Stimulated activated CD8-positive, alpha-beta memory T cell treated with anti-CD3 and anti-CD28 coated beads, Interleukin-12 subunit alpha, Interleukin-12 subunit beta, amount 100 ng/mL, for 24 hours (primary cell): ENCODE measurements around the gene C9orf153.
"Not testable (repeated sequence)": the region's sequence is repeated elsewhere in the genome, so short reads cannot be mapped to it uniquely, and the experiment has no call there.

ENCODE experiments used
- DNase-seq: peaks from one replicate; pipeline ENCODE4 v3.0.0-alpha.2; 2020; ENCODE audit errors: extremely low read depth

Gene C9orf153

DNA sequence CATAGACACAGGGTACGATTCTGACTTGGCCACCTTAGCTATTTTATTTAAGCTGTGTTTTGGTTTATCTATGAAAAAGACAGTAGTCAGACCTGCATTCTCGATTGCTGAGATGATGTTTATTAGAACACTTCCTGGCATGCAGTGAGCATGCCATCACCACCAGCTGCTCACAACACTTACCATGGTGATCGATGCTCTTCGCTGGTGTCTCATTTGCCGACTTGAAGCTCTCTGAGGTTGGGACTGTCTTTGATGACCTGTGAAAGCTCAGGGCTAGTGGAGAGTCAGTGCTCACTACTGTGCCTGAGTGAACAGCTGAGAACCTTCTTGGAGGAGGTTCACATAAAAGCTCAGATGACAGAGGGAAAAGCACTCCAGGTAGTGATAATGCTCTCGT, 4.4 kb upstream of the C9orf153 start:
- no peak for DNase-seq

- DNase-seq: no peak
These were observed 3.0 kb upstream of the C9orf153 start for GRCh38 chr9:86262492-86262891.

DNA sequence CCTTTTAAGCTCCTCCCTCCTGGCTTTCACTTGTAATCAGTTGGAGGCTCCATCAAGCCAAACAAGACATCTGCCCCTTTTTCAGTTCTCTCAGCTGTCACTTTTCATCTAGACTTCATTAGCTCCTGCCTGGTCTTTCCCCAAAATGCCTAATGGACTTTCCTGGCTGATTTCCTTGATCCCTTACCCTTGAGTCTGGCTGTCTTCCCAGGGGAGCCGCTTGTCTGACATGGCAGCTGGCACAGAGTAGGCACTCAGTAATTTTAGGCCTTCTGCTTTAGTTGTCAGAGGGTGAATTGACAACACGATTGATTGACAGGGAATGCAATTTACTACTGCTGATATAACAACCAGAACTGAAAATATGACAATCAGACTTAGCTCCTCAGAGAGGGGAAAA, 2.1 kb downstream of the C9orf153 start:
- no peak for DNase-seq

GRCh38 chr9:86256653-86257052, 2.8 kb downstream of the C9orf153 start:
- no peak for DNase-seq

- DNase-seq: no peak
These were observed 5.9 kb downstream of the C9orf153 start for GRCh38 chr9:86253577-86253976.

DNA sequence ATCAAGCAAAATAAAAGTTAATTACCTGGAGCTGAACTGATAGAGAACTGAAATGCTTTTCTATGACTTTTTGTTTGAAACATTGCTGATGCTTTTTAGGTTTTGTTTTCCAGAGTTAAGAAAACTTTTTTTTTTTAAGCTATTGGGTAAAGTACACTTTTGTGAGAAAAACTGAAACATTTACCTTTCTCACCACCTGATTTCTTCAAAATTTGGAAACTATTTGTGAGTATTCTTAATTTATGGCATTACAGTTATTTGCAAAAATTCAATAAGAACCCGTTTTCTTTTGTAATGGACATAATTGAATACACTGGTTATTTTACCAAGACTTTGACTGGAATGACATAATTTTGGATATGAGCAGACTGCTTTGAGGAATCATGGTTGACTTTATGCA, 6.6 kb downstream of the C9orf153 start:
- DNase-seq: no peak

DNA sequence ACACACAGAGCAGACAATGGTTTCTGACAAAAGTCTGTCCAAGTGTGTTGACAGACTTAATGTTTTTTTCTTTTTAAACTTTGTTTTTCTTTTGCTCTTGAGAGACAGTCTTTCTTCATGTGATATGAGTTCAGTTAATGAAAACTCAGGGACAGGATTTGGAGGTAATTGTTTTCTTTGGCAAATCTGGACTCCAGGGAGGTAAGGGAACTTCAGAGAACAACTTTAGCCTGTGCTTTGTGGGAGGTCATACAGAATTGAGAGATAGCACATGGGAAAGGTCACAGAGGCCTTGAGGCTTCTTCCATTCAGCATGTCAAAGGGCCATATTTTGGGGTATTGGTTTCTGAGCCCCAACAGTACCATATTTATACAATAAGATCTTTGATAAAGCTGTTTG, 9.3 kb downstream of the C9orf153 start:
- no peak for DNase-seq

- DNase-seq: no peak
These were observed 10.7 kb downstream of the C9orf153 start for GRCh38 chr9:86248746-86249145.

DNA sequence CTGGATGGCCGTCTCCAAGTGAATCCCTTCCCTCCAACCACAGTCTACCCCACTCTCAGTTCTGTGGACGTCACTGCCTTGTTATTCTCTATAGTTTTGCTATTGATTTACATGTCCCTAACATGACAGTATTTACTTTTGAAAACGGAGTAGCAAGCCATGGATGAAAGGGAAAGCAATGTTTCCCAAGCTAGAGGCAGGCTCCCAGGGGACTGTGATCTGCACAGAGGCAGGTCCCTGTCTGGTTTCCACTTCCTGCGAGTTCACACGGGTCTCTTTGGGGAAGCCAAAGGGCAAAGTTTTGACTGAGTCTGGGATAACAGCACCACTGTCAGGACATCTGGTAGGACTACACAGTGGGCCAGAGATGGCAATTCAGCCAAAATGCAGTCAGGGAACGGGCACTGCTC, 12.7 kb downstream of the C9orf153 start:
- DNase-seq: no peak

- DNase-seq: no peak
These were observed 17.4 kb downstream of the C9orf153 start for GRCh38 chr9:86242071-86242470.

- no peak for DNase-seq
These were observed 18.2 kb downstream of the C9orf153 start for GRCh38 chr9:86241216-86241615.

DNA sequence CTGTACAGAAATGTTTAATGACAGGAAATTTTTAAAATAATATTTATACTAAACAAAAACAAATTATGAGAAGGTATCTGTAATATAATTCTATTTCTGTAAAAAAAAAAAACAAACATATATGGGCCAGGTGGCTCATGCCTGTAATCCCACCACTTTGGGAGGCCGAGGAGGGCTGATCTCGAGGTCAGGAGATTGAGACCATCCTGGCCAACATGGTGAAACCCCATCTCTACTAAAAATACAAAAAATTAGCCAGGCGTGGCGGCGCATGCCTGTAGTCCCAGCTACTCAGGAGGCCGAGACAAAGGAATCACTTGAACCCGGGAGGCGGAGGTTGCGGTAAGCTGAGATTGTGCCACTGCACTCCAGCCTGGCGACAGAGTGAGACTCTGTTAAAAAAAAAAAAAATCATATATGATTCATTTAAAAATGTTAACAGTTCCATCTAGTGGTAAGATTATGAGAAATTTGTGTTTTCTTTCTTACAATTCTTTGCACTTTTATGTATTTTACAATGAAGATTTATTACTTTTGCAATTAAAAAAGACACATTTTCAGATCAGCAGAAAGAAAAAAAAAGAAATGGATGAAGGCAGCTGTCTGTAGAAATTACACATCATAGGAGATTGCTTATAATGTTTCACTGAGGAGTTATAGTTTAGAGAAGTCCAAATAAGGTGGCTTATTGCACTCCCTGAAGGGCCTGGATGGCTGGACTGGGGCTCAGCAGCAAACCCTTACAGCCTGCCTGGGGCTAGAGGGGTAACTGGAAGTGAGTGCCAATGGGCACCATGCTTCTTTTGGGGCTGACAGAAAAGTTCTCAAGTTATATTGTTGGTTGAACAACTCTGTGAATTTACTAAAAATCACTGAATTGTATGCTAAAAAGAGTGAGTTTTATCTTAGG, 20.3 kb downstream of the C9orf153 start:
- no peak for DNase-seq

- DNase-seq: no peak
These were observed 28.6 kb downstream of the C9orf153 start for GRCh38 chr9:86230858-86231257.

GRCh38 chr9:86222667-86223066, 36.8 kb downstream of the C9orf153 start:
- no peak for DNase-seq

GRCh38 chr9:86219606-86220005, 39.9 kb downstream of the C9orf153 start:
- DNase-seq: no peak

DNA sequence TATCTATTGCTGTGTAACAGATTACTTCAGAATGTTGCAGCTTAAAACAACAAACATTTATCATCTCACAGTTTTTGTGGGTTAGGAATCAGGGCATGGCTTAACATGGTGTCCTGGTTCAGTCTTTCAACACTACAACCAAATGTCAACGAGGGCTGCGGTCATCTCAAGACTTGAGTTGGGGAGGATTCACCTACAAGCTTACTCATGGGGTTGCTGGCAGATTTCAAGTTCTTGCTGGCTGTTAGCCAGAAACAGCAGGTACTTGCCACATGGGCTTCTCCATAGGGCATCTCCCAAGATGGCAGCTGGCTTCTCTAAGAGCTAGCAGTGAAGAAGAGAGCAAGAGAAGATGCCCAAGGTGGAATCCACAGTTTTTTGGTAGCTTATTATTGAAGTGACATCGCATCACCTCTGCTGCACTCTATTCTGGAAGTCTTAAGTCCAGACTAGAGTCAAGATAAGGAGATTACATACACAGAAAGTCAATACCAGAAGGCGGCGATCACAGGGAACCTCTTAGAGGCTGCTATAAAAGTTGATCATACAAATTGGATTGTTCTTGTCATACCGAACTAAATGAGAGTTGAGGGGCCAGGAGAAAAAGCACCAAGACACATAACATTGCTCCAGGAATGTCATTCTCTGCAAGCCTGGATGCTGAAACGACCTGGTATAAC, 42.2 kb downstream of the C9orf153 start:
- DNase-seq: no peak

GRCh38 chr9:86207193-86207592, 52.3 kb downstream of the C9orf153 start:
- no peak for DNase-seq

- DNase-seq: no peak
These were observed 57.0 kb downstream of the C9orf153 start for GRCh38 chr9:86202338-86202882.

- no peak for DNase-seq
These were observed 57.8 kb downstream of the C9orf153 start for GRCh38 chr9:86201474-86202337.

DNA sequence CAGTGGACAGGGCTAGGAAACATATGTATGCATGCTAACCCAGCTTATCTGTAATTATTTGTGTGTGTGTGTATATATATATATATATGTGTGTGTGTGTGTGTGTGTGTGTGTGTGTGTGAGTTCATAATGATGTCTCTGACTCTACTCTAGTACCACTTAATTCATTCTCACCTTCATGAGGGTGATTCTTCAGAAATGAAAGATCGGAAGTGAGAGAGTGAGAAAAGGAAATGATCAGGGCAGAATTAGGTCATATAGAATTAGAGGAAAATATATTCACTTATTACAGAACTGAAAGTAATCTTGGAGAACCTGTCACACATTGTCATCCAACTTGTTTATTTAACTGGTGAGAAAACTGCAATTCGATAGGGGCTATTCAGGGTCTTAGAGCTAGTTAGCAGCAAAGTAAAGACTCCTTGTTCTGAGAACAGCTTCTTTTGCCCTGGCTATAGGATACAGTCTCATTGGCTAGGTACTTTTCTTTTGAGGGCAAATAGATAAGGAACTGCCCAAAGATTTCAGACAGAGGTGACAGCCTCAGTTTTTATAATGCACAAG, 58.8 kb downstream of the C9orf153 start:
- no peak for DNase-seq

- no peak for DNase-seq
These were observed 66.4 kb downstream of the C9orf153 start for GRCh38 chr9:86193088-86193487.

- DNase-seq: not testable (repeated sequence)
These were observed 68.8 kb downstream of the C9orf153 start for GRCh38 chr9:86190700-86191099.
